NCI-H1417 treated with DMSO at 0.1 percent for 48 hours (cell line): ENCODE results near the gene PLS3.

ENCODE experiments used
- DNase-seq: peaks from one replicate; lab custom pipeline; 2025; lab: John Stamatoyannopoulos, UW

The PLS3 gene

DNA sequence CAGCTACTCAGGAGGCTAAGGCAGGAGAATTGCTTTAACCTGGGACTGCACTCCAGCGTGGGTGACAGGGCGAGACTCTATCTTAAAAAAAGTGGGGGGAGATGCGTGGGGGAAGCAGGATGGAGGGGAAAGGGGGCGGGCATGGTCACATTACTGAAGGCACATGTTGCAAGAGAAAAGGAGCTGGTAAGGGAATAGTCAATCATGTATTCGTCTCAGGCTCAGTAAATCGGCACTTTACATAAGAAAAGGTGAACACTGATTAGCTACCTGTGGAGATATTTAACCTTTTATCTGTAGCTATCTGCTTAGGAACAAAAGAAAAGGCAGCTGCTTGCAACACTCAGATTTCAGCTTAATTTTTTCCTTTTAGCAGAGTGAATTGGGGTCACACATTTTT lies 132.5 kb downstream of the PLS3 start:
- DNase-seq: no peak

DNA sequence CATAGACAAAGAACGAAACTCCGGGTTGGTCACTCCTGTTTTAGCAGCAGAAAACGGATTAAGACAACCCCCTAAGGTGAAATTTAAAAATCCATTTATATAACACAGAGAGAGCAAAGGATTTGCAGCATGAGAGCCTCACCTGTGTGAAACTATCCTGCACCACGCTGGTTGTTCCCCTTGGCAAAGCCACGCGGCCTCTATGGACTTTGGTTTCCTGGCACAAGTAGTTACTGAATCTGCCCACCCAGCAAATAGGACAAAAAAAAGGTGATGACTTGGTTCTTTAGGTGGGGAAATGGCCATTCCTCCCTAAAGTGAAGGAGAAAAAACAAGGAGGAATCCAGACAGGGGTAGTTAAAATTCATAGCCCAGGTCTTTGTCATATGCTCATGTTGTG lies 133.1 kb downstream of the PLS3 start:
- no peak for DNase-seq

DNA sequence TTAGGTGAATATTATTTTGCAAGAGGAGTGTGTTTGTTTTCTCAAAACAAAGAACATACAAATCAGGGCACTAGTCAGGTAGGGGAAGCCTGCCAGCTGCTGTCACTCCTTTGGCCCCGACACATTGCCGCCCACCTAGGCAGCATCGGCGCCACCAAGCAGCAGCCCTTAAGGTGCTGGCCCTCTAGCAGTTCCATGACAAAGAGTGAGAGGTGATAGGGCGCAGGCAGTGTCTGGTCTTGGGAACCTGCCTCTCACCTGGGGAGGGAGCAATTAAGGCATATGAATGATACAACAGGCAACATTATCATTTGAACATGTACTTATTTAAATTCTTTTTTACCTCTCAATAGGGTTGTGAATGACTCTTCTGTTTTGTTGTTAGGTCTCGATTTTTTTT lies 135.1 kb downstream of the PLS3 start:
- no peak for DNase-seq

DNA sequence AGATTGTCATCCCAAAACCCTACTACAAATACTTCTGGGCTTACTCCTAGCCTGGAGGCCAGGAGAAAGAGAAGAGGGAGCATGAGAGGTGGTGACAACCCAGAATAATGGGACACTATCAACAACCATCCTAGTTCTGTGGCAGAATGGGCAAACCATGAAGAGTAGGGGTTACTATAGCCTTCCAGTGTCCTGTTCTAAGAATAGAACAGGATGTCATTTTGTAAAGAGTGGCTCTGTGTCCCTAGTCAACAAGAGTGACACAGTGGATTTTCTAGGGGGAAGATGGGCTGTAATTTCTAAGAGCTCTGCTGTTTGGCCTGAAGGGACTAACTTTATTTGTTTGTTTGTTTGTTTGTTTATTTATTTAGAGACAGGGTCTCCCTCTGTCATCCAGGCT lies 136.0 kb downstream of the PLS3 start:
- DNase-seq: no peak

DNA sequence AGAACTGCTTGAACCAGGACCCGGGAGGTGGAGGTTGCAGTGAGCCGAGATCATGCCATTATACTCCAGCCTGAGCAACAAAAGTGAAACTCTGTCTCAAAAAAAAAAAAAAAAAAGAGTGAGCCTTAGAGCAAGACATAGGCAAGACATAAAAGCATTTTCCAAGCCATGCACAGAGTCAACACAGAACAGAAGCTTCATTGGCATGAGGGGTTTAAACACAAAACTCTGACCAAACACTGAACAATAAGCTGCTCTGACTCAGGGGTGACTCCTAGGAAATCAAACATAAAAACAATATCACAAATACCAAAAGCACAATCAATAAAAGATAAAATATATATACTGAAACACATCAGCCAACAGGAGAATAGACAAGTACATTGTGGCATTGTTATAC lies 136.8 kb downstream of the PLS3 start:
- no peak for DNase-seq
